ENCODE results near the gene IHH.

DNA sequence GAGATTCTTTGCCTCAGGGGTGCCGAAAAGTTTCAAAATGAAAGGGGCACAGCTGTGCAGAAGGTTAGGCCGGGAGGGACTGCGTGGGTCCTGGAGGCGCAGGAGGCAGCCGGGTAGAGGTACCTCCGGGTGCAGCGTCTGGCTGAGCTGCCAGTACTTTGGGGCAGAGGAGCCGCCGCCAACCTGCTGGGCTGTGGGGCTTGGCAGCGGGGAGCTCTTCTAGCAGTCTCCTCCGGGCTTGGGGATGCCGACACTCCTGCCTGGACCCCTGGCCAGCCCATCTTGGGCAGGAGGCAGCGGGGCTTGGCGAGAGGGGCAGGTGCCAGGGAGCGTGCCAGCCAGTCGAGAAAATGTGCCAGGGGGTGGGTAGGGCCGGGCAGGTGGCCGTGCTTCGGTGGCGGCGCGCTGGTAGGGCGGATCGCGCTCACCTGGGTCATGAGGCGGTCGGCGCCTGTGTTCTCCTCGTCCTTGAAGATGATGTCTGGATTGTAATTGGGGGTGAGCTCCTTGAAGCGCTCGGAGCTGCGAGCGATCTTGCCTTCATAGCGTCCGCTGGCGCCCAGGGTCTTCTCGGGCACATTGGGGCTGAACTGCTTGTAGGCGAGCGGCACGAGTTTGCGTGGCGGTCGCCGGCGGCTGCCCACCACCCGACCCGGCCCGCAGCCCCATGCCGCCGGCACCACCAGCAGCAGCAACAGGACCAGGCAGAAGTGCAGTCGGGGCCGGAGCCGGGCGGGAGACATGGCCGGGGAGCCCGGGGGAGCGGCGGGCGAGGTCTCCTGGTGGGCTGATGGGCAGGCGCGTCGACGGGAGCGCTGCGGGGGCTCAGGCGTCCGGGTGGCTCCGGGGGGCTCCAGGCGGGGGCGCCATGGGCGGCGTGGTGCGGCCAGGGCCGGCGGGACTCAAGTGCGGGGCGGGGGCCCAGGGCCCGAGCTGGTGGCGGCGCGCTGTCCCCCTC lies 717 bp downstream of the IHH start:
- TF ChIP-seq, protein P1, sequence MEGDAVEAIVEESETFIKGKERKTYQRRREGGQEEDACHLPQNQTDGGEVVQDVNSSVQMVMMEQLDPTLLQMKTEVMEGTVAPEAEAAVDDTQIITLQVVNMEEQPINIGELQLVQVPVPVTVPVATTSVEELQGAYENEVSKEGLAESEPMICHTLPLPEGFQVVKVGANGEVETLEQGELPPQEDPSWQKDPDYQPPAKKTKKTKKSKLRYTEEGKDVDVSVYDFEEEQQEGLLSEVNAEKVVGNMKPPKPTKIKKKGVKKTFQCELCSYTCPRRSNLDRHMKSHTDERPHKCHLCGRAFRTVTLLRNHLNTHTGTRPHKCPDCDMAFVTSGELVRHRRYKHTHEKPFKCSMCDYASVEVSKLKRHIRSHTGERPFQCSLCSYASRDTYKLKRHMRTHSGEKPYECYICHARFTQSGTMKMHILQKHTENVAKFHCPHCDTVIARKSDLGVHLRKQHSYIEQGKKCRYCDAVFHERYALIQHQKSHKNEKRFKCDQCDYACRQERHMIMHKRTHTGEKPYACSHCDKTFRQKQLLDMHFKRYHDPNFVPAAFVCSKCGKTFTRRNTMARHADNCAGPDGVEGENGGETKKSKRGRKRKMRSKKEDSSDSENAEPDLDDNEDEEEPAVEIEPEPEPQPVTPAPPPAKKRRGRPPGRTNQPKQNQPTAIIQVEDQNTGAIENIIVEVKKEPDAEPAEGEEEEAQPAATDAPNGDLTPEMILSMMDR (IDR thresholded peaks at IDR 0.05; ENCODE audit: insufficient read depth, low read depth, low read length): no peak
- peak; percentile 99 for TF ChIP-seq EZH2 (IDR thresholded peaks at IDR 0.05; ENCODE audit: insufficient read depth, low read length)

Data from astrocyte (in vitro differentiated cells and primary cell).